SK-N-SH treated with all-trans-retinoic acid at 6 μM for 48 hours (cell line): ENCODE results near the gene MMP12.

Experiments used
- ATAC-seq: fragments of 200-7000 bp; cut with Tn5 transposase; 3 replicates; pipeline ENCODE4 v1.9.1; 2020; ENCODE audit warnings: mild to moderate bottlenecking, moderate library complexity
- ARNTL ChIP-seq: fragments of 450-650 bp; formaldehyde crosslinking; IDR thresholded peaks from 2 replicates; pipeline ENCODE4 v1.5.0; 2020; ENCODE audit warnings: low read depth, mild to moderate bottlenecking, moderate library complexity, borderline replicate concordance
- BACH2 ChIP-seq: fragments of 250-450 bp; sonication (Bioruptor Pico); IDR thresholded peaks from 2 replicates; pipeline ENCODE4 v1.9.0; 2021; ENCODE audit warnings: mild to moderate bottlenecking, borderline replicate concordance
- CSDC2 ChIP-seq: fragments of 250-450 bp; sonication (Bioruptor Pico); IDR thresholded peaks from 2 replicates; pipeline ENCODE4 v1.5.0; 2020; ENCODE audit warnings: mild to moderate bottlenecking, moderate library complexity
- GLIS3 ChIP-seq: fragments of 250-450 bp; sonication (Bioruptor Pico); IDR thresholded peaks from 2 replicates; pipeline ENCODE4 v1.5.0; 2020; ENCODE audit warnings: mild to moderate bottlenecking, moderate library complexity
- OSR1 ChIP-seq: fragments of 250-450 bp; sonication (Bioruptor Pico); IDR thresholded peaks from 2 replicates; pipeline ENCODE4 v1.8.0; 2022; ENCODE audit warnings: moderate library complexity, mild to moderate bottlenecking, inconsistent platforms
- RARB ChIP-seq: fragments of 250-450 bp; sonication (Bioruptor Pico); IDR thresholded peaks from 2 replicates; pipeline ENCODE4 v1.8.0; 2021; ENCODE audit warnings: mild to moderate bottlenecking, moderate library complexity
- SNAI2 ChIP-seq: fragments of 250-450 bp; sonication (Bioruptor Pico); IDR thresholded peaks from 2 replicates; pipeline ENCODE4 v1.5.0; 2020; ENCODE audit warnings: mild to moderate bottlenecking, moderate library complexity
- TCF4 ChIP-seq: fragments of 250-450 bp; sonication (Bioruptor Pico); IDR thresholded peaks from 2 replicates; pipeline ENCODE4 v1.8.0; 2021; ENCODE audit warnings: mild to moderate bottlenecking, moderate library complexity, borderline replicate concordance
- ZC3H10 ChIP-seq: fragments of 250-450 bp; sonication (Bioruptor Pico); IDR thresholded peaks from 2 replicates; pipeline ENCODE4 v1.5.1; 2021; ENCODE audit warnings: mild to moderate bottlenecking, moderate library complexity
- ZFP3 ChIP-seq: fragments of 250-450 bp; sonication (Bioruptor Pico); IDR thresholded peaks from 2 replicates; pipeline ENCODE4 v1.5.0; 2020; ENCODE audit warnings: mild to moderate bottlenecking, moderate library complexity
- ZFP30 ChIP-seq: fragments of 450-650 bp; formaldehyde crosslinking; IDR thresholded peaks from 2 replicates; pipeline ENCODE4 v1.5.0; 2022; ENCODE audit warnings: mild to moderate bottlenecking, moderate library complexity
- ZNF565 ChIP-seq: fragments of 450-650 bp; formaldehyde crosslinking; conservative IDR thresholded peaks from 2 replicates; pipeline ENCODE4 v1.5.0; 2020; ENCODE audit warnings: low read depth, mild to moderate bottlenecking, moderate library complexity
- ZNF8 ChIP-seq: fragments of 450-650 bp; formaldehyde crosslinking; IDR thresholded peaks from 2 replicates; pipeline ENCODE4 v1.5.0; 2020; ENCODE audit warnings: mild to moderate bottlenecking, moderate library complexity
- TF ChIP-seq, protein P1 (sequence below): fragments of 250-450 bp; sonication (Bioruptor Pico); IDR thresholded peaks from 2 replicates; pipeline ENCODE4 v1.8.0; 2020; ENCODE audit warnings: mild to moderate bottlenecking, moderate library complexity, borderline replicate concordance
- TF ChIP-seq, protein P2 (sequence below): fragments of 250-450 bp; sonication (Bioruptor Pico); IDR thresholded peaks from 2 replicates; pipeline ENCODE4 v1.5.0; 2020; ENCODE audit warnings: mild to moderate bottlenecking, moderate library complexity
- TF ChIP-seq, protein P3 (sequence below): fragments of 250-450 bp; sonication (Bioruptor Pico); IDR thresholded peaks from 2 replicates; pipeline ENCODE4 v1.5.1; 2020; ENCODE audit warnings: low read depth, mild to moderate bottlenecking, moderate library complexity
- TF ChIP-seq, protein P4 (sequence below): fragments of 250-450 bp; sonication (Bioruptor Pico); IDR thresholded peaks from 2 replicates; pipeline ENCODE4 v1.8.0; 2021; ENCODE audit warnings: low read depth, mild to moderate bottlenecking, moderate library complexity, borderline replicate concordance
- TF ChIP-seq, protein P5 (sequence below): fragments of 250-450 bp; sonication (Bioruptor Pico); IDR thresholded peaks from 2 replicates; pipeline ENCODE4 v1.5.1; 2021; ENCODE audit warnings: mild to moderate bottlenecking, moderate library complexity

The MMP12 gene

DNA sequence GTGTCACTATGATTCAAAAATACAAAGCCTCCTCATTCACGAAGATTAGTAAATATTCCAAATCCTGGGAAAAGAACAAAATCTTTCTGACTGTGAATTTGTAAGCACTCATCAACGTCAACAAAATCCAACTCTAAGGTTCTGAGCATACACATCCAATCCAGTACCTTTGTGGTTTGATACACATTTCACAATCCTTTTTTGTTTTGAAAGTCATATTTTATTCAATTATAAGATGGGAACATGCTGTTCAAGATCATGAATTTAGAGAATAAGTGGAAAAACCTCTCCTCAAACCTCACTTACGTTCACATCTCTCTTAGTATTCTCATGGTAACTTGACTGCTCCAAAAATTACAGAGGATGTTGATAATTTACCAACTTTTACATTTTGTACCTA, 21.7 kb downstream of the MMP12 start:
- TF ChIP-seq GLIS3 (CRISPR knock-in tag) (no peak), OSR1 (no peak), ZC3H10 (no peak), ZNF8 (no peak), BACH2 (CRISPR knock-in tag) (no peak), SNAI2 (no peak), ZFP30 (CRISPR knock-in tag) (no peak), ZNF565 (CRISPR knock-in tag) (no peak), ARNTL (CRISPR knock-in tag) (no peak), CSDC2 (CRISPR knock-in tag) (no peak)
- TF ChIP-seq, protein P1, sequence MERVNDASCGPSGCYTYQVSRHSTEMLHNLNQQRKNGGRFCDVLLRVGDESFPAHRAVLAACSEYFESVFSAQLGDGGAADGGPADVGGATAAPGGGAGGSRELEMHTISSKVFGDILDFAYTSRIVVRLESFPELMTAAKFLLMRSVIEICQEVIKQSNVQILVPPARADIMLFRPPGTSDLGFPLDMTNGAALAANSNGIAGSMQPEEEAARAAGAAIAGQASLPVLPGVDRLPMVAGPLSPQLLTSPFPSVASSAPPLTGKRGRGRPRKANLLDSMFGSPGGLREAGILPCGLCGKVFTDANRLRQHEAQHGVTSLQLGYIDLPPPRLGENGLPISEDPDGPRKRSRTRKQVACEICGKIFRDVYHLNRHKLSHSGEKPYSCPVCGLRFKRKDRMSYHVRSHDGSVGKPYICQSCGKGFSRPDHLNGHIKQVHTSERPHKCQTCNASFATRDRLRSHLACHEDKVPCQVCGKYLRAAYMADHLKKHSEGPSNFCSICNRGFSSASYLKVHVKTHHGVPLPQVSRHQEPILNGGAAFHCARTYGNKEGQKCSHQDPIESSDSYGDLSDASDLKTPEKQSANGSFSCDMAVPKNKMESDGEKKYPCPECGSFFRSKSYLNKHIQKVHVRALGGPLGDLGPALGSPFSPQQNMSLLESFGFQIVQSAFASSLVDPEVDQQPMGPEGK (CRISPR knock-in tag): no peak
- TF ChIP-seq, protein P2, sequence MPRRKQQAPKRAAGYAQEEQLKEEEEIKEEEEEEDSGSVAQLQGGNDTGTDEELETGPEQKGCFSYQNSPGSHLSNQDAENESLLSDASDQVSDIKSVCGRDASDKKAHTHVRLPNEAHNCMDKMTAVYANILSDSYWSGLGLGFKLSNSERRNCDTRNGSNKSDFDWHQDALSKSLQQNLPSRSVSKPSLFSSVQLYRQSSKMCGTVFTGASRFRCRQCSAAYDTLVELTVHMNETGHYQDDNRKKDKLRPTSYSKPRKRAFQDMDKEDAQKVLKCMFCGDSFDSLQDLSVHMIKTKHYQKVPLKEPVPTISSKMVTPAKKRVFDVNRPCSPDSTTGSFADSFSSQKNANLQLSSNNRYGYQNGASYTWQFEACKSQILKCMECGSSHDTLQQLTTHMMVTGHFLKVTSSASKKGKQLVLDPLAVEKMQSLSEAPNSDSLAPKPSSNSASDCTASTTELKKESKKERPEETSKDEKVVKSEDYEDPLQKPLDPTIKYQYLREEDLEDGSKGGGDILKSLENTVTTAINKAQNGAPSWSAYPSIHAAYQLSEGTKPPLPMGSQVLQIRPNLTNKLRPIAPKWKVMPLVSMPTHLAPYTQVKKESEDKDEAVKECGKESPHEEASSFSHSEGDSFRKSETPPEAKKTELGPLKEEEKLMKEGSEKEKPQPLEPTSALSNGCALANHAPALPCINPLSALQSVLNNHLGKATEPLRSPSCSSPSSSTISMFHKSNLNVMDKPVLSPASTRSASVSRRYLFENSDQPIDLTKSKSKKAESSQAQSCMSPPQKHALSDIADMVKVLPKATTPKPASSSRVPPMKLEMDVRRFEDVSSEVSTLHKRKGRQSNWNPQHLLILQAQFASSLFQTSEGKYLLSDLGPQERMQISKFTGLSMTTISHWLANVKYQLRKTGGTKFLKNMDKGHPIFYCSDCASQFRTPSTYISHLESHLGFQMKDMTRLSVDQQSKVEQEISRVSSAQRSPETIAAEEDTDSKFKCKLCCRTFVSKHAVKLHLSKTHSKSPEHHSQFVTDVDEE: no peak
- TF ChIP-seq, protein P3, sequence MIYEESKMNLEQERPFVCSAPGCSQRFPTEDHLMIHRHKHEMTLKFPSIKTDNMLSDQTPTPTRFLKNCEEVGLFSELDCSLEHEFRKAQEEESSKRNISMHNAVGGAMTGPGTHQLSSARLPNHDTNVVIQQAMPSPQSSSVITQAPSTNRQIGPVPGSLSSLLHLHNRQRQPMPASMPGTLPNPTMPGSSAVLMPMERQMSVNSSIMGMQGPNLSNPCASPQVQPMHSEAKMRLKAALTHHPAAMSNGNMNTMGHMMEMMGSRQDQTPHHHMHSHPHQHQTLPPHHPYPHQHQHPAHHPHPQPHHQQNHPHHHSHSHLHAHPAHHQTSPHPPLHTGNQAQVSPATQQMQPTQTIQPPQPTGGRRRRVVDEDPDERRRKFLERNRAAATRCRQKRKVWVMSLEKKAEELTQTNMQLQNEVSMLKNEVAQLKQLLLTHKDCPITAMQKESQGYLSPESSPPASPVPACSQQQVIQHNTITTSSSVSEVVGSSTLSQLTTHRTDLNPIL (CRISPR knock-in tag): no peak
- TF ChIP-seq, protein P4, sequence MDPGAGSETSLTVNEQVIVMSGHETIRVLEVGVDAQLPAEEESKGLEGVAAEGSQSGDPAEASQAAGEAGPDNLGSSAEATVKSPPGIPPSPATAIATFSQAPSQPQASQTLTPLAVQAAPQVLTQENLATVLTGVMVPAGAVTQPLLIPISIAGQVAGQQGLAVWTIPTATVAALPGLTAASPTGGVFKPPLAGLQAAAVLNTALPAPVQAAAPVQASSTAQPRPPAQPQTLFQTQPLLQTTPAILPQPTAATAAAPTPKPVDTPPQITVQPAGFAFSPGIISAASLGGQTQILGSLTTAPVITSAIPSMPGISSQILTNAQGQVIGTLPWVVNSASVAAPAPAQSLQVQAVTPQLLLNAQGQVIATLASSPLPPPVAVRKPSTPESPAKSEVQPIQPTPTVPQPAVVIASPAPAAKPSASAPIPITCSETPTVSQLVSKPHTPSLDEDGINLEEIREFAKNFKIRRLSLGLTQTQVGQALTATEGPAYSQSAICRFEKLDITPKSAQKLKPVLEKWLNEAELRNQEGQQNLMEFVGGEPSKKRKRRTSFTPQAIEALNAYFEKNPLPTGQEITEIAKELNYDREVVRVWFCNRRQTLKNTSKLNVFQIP (CRISPR knock-in tag): no peak
- TF ChIP-seq, protein P5, sequence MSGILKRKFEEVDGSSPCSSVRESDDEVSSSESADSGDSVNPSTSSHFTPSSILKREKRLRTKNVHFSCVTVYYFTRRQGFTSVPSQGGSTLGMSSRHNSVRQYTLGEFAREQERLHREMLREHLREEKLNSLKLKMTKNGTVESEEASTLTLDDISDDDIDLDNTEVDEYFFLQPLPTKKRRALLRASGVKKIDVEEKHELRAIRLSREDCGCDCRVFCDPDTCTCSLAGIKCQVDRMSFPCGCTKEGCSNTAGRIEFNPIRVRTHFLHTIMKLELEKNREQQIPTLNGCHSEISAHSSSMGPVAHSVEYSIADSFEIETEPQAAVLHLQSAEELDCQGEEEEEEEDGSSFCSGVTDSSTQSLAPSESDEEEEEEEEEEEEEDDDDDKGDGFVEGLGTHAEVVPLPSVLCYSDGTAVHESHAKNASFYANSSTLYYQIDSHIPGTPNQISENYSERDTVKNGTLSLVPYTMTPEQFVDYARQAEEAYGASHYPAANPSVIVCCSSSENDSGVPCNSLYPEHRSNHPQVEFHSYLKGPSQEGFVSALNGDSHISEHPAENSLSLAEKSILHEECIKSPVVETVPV (CRISPR knock-in tag): no peak
- no peak for ATAC-seq

DNA sequence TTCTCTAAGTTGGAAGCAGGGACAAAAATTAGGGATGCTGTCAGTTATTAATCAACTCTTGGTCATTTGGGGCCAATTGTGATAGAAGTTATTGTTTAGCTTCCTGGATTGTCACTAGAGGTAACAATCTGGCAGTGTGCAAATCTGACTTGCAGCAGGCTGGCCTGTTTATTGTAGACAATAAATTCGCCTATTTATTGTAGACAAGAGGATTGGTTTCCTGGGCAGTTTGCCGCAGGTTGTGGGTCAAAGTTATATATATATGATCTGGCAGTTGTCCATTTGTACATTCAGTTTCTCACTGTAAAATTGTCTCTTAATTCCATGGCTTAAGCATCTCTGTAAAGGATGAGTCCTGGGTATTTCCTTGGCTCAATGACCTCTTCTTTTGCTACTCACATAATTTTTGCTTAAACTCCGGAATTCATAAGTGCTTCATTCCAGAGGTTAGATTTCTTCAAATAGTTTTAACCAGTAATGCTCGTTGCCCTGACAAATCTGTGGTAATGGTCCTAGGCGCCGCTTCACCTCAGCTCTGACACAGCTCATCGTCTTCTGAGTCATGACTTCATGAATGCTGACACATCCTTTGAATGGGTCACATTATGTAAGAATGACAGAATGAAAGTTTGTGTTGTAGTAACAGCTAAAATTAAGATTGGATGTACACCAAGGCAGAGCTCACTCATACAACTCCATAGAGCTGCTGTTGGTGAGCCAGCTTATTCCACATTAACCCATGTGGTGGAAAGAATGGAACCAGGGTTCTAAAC, 23.6 kb downstream of the MMP12 start:
- ATAC-seq: peak; percentile 87
- TF ChIP-seq RARB (CRISPR knock-in tag) (no peak), ZFP30 (CRISPR knock-in tag) (no peak), TCF4 (CRISPR knock-in tag) (no peak), ZFP3 (CRISPR knock-in tag) (no peak)
- TF ChIP-seq, protein P1 (CRISPR knock-in tag): no peak
- TF ChIP-seq, protein P4 (CRISPR knock-in tag): no peak
